Keratinocyte (primary cell): Measurements from ENCODE around the gene GABRA6. TPM values are rescaled to one million over a fixed set of nuclear protein-coding genes. Genes with fewer than 3 reads are reported as not detected.

Experiments
- DNase-seq: peaks from one replicate; pipeline ENCODE4 v3.0.0-alpha.2; 2011; ENCODE audit warnings: low read depth, missing footprints, low spot score
- FAIRE-seq: peaks from 2 replicates; lab custom pipeline; 2011; peaks lifted over from hg19 to GRCh38; lab: Jason Lieb, UNC
- H2AFZ ChIP-seq: 2 replicates; pipeline ENCODE4 v1.6.0; 2012; ENCODE audit warnings: low read length, control low read depth, inconsistent platforms; ENCODE audit not compliant: control insufficient read depth
- H3K27ac ChIP-seq: 2 replicates; pipeline ENCODE4 v1.5.1; 2011; ENCODE audit warnings: low read length; ENCODE audit not compliant: control insufficient read depth, insufficient read depth
- H3K27me3 ChIP-seq: 3 replicates; pipeline ENCODE4 v1.6.0; 2011; ENCODE audit warnings: low read length; ENCODE audit not compliant: control insufficient read depth, insufficient read depth; ENCODE audit errors: extremely low read depth
- H3K36me3 ChIP-seq, 2 experiments: 2 replicates in 1 of 2; 3 replicates in 1 of 2; pipeline ENCODE4 v1.5.1; 2011; ENCODE audit warnings: low read length in 2 of 2, mild to moderate bottlenecking in 1 of 2; ENCODE audit not compliant: control insufficient read depth in 2 of 2, insufficient read depth in 2 of 2; ENCODE audit errors: extremely low read depth in 1 of 2
- H3K4me1 ChIP-seq: 3 replicates; pipeline ENCODE4 v1.5.1; 2011; ENCODE audit warnings: low read length; ENCODE audit not compliant: control insufficient read depth, insufficient read depth; ENCODE audit errors: extremely low read depth
- H3K4me2 ChIP-seq: 3 replicates; pipeline ENCODE4 v1.6.0; 2011; ENCODE audit warnings: low read depth, low read length; ENCODE audit not compliant: control insufficient read depth, insufficient read depth; ENCODE audit errors: extremely low read depth
- H3K4me3 ChIP-seq, 3 experiments: fragments of 200-600 bp in 1 of 3; sonication (generic) in 1 of 3; 2 replicates in 2 of 3; 3 replicates in 1 of 3; pipeline ENCODE4 v1.5.1; 2011 to 2016; ENCODE audit warnings: low read length in 3 of 3, mild to moderate bottlenecking in 3 of 3, control low read depth in 2 of 3, inconsistent platforms in 1 of 3, low read depth in 1 of 3, mixed read lengths in 1 of 3, mixed run types in 1 of 3, moderate library complexity in 1 of 3; ENCODE audit not compliant: control insufficient read depth in 2 of 3, insufficient read depth in 2 of 3; ENCODE audit errors: extremely low read depth in 1 of 3
- H3K79me2 ChIP-seq: 2 replicates; pipeline ENCODE4 v1.6.0; 2012; ENCODE audit warnings: low read length; ENCODE audit not compliant: control insufficient read depth, insufficient read depth
- H3K9ac ChIP-seq: 3 replicates; pipeline ENCODE4 v1.6.0; 2011; ENCODE audit warnings: low read length; ENCODE audit not compliant: control insufficient read depth, insufficient read depth; ENCODE audit errors: extremely low read depth
- H3K9me1 ChIP-seq: 3 replicates; pipeline ENCODE4 v1.6.0; 2011; ENCODE audit warnings: low read length; ENCODE audit not compliant: control insufficient read depth, insufficient read depth; ENCODE audit errors: extremely low read depth
- H3K9me3 ChIP-seq: 2 replicates; pipeline ENCODE4 v1.5.1; 2012; ENCODE audit warnings: low read depth, low read length; ENCODE audit not compliant: control insufficient read depth
- H4K20me1 ChIP-seq: 3 replicates; pipeline ENCODE4 v1.6.0; 2011; ENCODE audit warnings: low read length; ENCODE audit not compliant: control insufficient read depth, insufficient read depth; ENCODE audit errors: extremely low read depth
- EZH2 ChIP-seq: IDR thresholded peaks from one replicate; pipeline ENCODE4 v1.6.1; 2012; ENCODE audit warnings: inconsistent platforms, mild to moderate bottlenecking, low read length, moderate library complexity
- dilution Hi-C: fragments of 300-500 bp; cut with MboI; formaldehyde crosslinking; loops from one replicate; pipeline ENCODE4 v1.7.0; 2020; ENCODE audit warnings: low sequenced_read_pairs; ENCODE audit not compliant: extremely low pct_ligation_motif_present
- polyA plus RNA-seq, 5 experiments: library from polyadenylated mRNA; depleted of rRNA in 3 of 5; stranded (reverse) in 3 of 5; stranded (forward) in 1 of 5; unstranded in 1 of 5; fragments of >200 nt; gene quantifications; 1 replicate in 1 of 5; 2 replicates in 3 of 5; 3 replicates in 1 of 5; pipeline versions ENCODE4 v1.2.1 to v1.2.3, GENCODE V29; 2011 to 2012; ENCODE audit warnings: missing spikeins in 2 of 5, low read depth in 1 of 5, low replicate concordance in 1 of 5

Gene GABRA6
- polyA plus RNA-seq, 1 donor (not counting 4 experiments of a cell fraction or from before 2014, with no cell fraction given), result not detected

DNA sequence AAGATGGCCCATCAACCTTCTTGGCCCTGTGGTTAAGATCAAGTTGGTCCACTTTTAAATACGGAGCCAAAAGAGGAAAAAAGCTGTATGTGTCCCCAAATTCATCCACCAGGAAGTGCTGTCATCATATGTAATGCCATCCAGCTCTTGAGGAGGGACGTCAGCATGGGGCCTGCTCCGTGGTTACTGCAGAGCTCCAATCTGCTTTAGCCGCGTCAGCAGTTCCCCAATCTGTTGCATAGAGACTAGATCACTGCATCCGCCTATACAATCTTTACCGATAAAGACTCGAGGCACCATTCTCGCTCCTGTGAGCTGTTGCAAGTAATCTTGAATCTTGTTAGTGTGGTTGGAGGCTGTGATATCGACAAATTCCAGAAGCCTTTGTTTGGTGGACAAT, 65.7 kb downstream of the GABRA6 start:
- FAIRE-seq (no peak), DNase-seq (no peak)
- dilution Hi-C loops, result no loop called here

More for the DNA sequence above, 65.7 kb downstream of the GABRA6 start:
- no peaks in the 10 kb centered on the region for H4K20me1 ChIP-seq
- no peak overlapping the region for H2AFZ ChIP-seq
- H3K9ac ChIP-seq, result no peak overlapping the region
- no peaks in the 10 kb centered on the region for H3K4me1 ChIP-seq
- H3K9me1 ChIP-seq, result no peaks in the 10 kb centered on the region
- no peak overlapping the region for H3K4me2 ChIP-seq
- TF ChIP-seq EZH2, result no peak
- no peaks in the 10 kb centered on the region for H3K36me3 ChIP-seq
- H3K79me2 ChIP-seq, result no peaks in the 10 kb centered on the region
- H3K27me3 ChIP-seq, result no peaks in the 10 kb centered on the region
- H3K9me3 ChIP-seq, result no peaks in the 10 kb centered on the region
- H3K4me3 ChIP-seq, result no peak overlapping the region
- H3K27ac ChIP-seq, result no peak overlapping the region

Other genes with a start within 250 kb of the GABRA6 start
- not detected in 3 replicates for gene GABRB2, start 139.0 kb upstream of the GABRA6 start, polyA plus RNA-seq
- gene GABRA1, start 162.4 kb downstream of the GABRA6 start, polyA plus RNA-seq, result not detected in 3 replicates